GM18519 (cell line): Measurements from ENCODE around the gene CPVL.

ENCODE experiments used
- ATAC-seq: cut with Tn5 transposase; IDR thresholded peaks from one replicate; pipeline ENCODE4 v1.9.1; 2021; ENCODE audit warnings: mild to moderate bottlenecking, moderate library complexity; ENCODE audit not compliant: unreplicated experiment, low FRiP score

The CPVL gene

DNA sequence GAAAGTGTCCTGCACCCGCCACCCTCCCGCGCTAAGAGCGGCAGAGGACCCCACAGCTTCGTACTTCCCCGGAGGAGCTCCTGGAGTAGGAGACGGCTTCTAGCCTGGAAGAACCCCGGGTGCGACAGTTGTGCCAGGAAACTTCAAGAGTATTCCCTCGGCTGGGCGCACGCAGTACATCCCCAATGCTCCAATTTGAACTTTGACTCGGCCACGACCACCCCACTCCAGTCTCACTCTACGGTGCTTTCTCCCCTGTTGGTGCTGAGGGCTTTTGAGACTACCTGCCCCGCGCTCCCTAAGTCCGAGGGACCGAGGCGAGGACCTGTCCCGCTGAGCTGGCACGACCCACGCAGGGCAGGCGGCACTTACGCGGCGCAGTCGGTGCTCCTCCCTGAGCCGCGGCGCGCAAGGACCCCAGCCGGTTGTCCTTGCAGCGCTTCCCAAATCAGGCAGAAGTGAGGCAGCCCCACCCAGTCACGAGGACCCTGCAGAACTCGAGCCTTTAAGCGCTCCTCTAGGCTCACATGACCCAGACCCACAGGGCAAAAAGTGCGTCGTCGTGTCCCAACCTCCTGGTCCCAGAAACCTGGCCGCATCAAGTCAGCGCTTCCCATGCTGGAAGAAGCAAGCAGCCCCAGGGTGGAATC, at the start of gene CPVL:
Gene CPVL (minus strand): TSS at position 481 of the 650 bp plus-strand sequence. CDS start 25,476 bp downstream, outside the sequence.
- ATAC-seq = no peak

DNA sequence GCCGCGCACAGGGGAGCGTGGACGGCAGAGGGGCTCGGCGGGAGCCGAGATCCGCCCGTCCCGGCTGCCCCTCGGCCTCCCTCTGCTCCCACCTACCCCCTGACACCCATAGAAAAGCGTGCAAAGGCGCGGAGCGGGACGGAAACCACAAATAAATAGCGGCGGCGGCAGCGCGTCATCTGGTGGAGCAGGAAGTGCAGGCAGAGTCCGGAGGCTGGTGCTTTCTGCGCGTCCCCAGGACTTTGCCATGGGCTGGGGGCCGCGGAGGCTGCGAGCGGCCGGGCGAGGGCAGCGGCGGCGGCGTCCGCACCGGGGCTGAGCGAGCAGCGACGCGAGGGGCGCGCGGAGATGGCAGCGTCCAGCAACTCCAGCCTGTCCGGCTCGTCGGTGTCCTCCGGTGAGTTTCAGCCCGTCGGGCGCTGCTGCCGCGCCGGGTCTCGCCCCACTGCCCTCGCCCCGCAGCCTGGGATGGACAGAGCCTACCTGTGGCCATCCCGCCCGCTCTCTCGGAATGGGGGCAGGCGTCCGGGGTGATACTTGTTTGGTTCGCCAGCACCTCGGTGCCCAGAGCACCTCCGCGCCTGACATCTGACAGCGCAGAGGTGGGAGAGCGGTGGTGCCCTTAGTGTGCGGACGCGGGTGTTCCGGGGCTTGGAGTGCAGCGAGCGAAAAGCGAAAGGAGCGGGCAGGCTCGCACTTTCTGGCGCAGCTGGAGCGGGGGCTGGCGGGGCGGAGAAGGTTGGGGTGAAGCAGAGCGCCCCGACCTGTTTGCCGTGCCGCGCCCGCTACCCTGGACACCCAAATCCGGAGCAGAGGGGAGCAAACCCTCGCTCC, 48.5 kb upstream of the CPVL start, which contains the start of gene CHN2:
Gene CHN2 (plus strand): TSS at position 182 of the 834 bp plus-strand sequence.
- no peak for ATAC-seq

DNA sequence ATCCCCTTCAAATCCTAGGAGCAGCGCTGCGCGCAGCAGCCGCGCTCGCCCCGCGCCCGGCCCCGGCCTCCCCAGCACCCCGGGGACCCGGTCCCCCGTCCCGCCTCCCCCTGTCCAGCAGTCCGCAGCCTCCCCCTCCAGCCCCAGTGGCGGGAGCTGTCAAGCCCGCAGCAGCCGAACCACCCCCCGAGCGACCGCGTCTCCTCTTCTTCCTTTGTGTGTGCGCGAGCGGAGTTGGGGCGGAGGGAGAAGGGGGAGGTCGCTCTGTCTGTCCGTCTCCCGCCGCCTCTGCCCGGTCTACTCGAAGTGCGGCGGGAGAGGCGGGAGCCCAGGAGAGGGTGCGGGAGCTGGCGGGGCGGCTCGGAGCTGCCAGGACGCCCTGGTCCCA, 47.9 kb upstream of the CPVL start:
- no peak for ATAC-seq

DNA sequence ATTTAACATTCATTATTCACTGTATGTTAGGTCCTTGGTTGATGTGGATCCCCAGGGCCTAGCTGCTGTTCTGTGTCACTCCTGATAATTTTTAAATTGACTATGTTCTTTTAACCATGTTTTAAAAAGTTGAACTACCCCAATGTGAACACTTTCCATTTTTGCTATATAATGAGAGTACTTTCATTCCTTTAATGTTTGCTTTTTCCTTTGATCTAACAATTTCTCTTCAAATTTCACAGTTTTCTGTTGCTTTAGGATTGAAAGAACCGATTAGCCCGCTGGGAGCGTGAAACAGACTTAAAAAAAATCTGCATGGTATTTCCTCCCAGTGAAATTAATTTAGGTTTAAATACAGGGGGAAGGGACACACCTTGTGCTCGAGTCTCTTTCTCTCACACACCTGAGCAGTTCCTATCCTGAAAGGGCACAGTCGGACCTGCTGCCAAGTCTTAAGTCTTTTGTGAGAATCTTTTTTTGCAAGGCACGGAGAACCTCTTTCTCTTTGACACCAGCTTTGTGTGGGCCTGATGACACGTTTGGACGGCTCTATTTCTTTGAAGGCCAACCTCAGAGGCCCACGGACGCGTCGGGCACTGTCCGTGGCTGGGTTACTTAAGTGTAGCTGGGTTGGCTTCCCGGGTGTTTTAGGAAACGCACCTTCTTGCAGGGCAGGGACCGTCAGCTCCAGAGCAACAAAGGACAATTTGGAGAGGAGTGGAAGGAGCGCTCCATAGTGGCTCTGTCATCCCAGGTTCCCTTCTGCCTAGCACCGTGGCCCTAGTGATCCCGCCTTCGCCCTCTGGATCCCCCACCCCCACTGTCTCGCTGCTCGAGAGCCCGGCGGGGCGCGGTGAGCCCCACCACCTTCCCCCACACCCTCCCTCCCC, 47.2 kb upstream of the CPVL start:
- ATAC-seq = no peak

GRCh38 chr7:29192811-29193210, 46.5 kb upstream of the CPVL start:
- no peak for ATAC-seq

DNA sequence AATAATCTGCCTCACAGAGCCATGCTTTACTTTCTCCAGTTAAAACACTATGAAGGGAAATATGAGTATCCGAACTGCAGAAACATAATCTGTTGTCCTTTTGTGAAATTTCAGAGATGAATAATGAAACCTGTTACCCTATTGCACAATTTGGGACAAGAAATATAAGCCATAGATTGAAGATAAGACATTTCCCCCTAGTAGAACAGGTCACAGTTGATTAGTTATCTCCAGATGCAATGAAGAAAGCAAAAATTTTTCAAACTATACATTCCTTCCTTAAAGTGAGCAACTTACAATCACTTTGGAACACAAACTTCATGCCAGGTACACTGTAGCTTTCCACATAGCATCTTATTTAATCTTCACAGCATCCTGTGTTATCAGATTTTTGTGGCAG, 46.0 kb upstream of the CPVL start:
- no peak for ATAC-seq

GRCh38 chr7:29190349-29191045, 44.2 kb upstream of the CPVL start:
- no peak for ATAC-seq

DNA sequence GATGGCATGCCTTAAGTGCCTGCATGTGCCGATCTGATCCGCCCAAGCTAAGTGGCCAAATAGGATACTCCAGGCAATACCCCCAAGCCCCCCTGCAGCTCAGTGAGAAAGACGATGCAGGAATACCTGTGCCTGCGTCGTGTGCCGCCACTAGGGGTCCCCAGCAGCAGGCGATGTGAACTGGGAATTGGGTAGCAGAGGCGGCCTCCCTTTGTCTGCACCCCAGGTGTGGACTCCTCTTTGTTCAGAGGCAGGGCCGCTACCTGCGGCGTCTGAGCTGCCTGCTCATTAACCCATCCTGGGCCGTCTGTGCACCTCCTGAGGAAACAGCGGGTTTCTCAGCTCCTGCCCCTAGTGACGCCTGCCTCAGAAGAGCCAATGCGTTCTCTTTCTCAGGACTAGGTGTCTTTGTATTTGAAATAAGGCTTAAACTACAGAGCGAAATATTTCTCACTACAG, 43.4 kb upstream of the CPVL start:
- ATAC-seq = no peak

GRCh38 chr7:29185613-29186012, 39.3 kb upstream of the CPVL start:
- ATAC-seq = no peak

- ATAC-seq = no peak
Measured at GRCh38 chr7:29184599-29184998, 38.3 kb upstream of the CPVL start.

DNA sequence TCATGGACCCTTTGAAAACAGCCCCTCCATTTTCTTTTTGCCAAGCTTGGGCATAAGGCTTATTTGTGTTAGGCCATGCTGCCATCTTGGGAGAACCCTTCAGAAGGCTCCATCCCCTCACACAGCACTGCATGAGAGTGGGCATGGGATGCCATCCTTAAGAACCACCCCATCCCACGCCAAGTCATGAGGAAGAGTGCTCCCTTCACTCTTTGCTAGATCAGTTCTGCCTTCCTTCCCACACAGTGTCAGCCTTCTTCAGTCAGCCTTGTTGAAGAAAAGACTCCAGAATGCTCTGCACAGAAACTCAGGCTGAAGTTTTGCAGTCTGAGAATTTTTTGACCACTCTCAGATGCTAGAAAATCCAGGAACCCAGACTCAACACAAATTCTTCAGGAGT, 32.8 kb upstream of the CPVL start:
- no peak for ATAC-seq

DNA sequence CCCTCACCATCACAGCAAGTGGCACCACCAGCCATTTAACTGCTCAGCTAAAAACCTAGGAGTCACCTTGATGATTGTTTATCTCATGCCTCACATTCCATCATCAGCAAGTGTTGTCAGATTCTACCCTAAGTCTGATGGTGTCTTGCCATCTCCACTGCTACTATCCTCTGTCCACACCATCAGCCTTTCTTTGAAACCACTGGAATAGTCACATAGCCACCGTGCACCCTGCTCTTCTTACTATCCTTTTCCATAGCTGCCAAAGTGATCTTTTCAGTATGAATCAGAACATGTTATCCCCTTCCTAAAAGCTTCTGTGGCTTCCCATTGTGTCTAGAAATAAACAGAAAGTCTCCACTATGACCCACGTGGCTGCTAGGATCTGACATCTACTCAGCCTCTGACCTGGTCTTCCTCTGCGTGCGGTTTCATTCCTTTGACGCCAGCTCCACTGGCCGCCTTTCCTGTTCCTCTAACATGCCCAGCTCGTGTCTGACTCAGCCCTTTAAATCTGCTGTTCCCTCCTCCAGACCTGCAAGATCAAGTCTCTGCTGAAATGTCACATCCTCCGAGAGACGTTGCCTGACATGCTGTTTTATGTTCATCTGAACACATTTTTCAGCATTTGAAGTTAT, 31.7 kb upstream of the CPVL start:
- no peak for ATAC-seq

DNA sequence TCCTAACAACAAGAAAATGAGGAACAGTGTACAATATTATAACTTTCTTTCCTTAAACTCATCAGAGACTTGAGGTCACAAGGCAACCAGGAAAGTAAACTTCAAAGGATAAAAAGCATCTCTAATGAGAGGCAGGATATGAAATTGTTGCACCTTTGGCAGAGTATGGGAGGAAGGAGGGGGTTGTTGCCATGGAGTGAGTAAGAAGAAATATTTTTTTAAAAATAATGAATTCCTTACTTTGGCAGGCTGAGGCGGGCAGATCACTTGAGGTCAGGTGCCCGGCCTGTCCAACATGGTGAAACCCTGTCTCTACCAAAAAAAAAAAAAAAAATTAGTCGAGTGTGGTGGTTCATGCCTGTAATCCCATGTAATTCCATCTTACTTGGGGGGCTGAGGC, 27.1 kb upstream of the CPVL start:
- no peak for ATAC-seq

- ATAC-seq = no peak
Measured at GRCh38 chr7:29170781-29171180, 24.4 kb upstream of the CPVL start.

GRCh38 chr7:29167721-29168120, 21.4 kb upstream of the CPVL start:
- no peak for ATAC-seq

GRCh38 chr7:29163854-29164253, 17.5 kb upstream of the CPVL start:
- no peak for ATAC-seq

GRCh38 chr7:29162577-29162976, 16.2 kb upstream of the CPVL start:
- ATAC-seq = no peak

GRCh38 chr7:29161231-29161630, 14.9 kb upstream of the CPVL start:
- ATAC-seq = no peak

DNA sequence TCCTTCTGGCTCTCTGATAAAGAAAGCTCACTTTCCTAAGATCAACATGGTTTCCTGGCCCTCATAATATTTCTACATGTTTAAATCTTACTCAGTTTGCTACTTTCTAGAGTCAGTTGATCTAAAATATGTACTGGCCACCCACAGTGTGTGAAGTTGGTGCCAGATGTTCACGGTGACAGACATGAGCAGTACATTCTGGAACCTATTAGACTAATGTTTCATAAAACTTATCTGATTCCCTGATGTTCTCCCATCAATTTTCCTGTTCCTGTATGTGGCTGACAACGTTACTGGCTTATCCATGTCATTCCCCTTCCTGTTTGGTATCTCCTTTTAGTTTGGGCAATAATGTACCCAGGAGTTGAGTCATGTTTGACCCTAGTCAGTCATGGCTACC, 13.7 kb upstream of the CPVL start:
- no peak for ATAC-seq
